GM23338 (cell line): Measurements from ENCODE around the gene TET2.

Experiments used
- CTCF ChIP-seq, 2 experiments: fragments of 200-600 bp in 1 of 2; sonication (generic) in 1 of 2; conservative IDR thresholded peaks; 2 replicates each; pipeline versions ENCODE4 v1.5.1 to v1.6.1; 2016 to 2017; ENCODE audit warnings: antibody characterized with exemption in 2 of 2, low read depth in 2 of 2, mild to moderate bottlenecking in 2 of 2, moderate library complexity in 1 of 2
- EZH2 ChIP-seq: fragments of 200-600 bp; sonication (generic); IDR thresholded peaks from one replicate; pipeline ENCODE4 v1.8.0; 2017; ENCODE audit warnings: antibody characterized with exemption, mild to moderate bottlenecking, low read depth; ENCODE audit not compliant: unreplicated experiment
- ZNF462 ChIP-seq: fragments of 250-450 bp; sonication (Bioruptor Pico); IDR thresholded peaks from 2 replicates; pipeline ENCODE4 v1.5.0; 2020; ENCODE audit warnings: mild to moderate bottlenecking, moderate library complexity

GRCh38 chr4:105243446-105243845 is 96.8 kb downstream of the TET2 start:
- TF ChIP-seq CTCF (conservative IDR thresholded peaks at IDR 0.05; ENCODE audit: low read depth in 2 of 2) (no peak), EZH2 (no peak), ZNF462 (CRISPR knock-in tag) (no peak)
